ENCODE data around the gene ROCK2.

DNA sequence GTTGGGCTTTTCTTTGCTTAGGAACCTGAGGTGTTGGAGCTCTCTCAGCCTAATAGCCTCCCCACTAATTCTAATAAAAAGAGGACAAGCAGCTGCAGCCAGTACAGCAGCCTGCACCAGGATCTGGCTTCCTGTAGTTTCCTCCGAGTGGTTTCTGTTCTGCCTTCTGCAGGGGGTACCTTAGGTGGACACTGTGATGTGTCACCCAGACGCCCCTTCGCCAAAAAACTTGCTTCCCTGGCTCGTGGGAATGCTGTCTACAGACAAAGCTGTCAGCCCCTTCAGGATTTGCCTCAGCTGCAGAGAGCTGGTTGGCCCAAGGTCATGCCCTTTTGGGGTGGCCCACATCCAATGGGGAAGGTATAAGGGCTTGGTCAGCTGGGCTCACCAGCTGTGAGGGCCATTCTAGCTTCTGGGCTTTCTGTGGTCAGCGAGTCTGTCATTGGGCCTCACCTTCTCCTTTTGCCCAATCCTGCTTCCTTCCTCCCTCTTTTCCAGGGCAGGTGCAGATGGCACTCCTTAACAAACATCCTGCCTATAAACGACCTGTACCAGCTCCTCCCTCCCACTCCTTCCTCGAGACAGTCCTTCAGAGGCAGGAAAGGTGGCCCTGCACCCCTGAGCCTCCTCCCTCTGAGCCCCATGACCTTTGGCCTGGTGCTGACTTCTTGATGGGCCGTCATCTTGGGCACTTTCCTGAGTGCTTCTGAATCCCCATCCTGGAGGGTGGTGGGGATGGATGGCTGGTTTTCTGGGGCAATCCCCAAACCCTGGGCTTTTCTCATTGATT lies 44.0 kb upstream of the ROCK2 start:
- TF ChIP-seq EZH2 (IDR thresholded peaks at IDR 0.05; ENCODE audit: low read length): no peak
- TF ChIP-seq, protein P1, sequence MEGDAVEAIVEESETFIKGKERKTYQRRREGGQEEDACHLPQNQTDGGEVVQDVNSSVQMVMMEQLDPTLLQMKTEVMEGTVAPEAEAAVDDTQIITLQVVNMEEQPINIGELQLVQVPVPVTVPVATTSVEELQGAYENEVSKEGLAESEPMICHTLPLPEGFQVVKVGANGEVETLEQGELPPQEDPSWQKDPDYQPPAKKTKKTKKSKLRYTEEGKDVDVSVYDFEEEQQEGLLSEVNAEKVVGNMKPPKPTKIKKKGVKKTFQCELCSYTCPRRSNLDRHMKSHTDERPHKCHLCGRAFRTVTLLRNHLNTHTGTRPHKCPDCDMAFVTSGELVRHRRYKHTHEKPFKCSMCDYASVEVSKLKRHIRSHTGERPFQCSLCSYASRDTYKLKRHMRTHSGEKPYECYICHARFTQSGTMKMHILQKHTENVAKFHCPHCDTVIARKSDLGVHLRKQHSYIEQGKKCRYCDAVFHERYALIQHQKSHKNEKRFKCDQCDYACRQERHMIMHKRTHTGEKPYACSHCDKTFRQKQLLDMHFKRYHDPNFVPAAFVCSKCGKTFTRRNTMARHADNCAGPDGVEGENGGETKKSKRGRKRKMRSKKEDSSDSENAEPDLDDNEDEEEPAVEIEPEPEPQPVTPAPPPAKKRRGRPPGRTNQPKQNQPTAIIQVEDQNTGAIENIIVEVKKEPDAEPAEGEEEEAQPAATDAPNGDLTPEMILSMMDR (optimal IDR thresholded peaks at IDR 0.05 in 1 of 3, IDR thresholded peaks at IDR 0.05 in 1 of 3, conservative IDR thresholded peaks at IDR 0.05 in 1 of 3; ENCODE audit: extremely low read depth in 1 of 3, insufficient read depth in 2 of 3, low read length in 3 of 3): no peak
